ENCODE data around the gene CRLF2.
A peak's percentile ranks its signal among the peaks of the same experiment; 100 is the strongest.
"Not testable (repeated sequence)": the region's sequence is repeated elsewhere in the genome, so short reads cannot be mapped to it uniquely, and the experiment has no call there.

The CRLF2 gene

DNA sequence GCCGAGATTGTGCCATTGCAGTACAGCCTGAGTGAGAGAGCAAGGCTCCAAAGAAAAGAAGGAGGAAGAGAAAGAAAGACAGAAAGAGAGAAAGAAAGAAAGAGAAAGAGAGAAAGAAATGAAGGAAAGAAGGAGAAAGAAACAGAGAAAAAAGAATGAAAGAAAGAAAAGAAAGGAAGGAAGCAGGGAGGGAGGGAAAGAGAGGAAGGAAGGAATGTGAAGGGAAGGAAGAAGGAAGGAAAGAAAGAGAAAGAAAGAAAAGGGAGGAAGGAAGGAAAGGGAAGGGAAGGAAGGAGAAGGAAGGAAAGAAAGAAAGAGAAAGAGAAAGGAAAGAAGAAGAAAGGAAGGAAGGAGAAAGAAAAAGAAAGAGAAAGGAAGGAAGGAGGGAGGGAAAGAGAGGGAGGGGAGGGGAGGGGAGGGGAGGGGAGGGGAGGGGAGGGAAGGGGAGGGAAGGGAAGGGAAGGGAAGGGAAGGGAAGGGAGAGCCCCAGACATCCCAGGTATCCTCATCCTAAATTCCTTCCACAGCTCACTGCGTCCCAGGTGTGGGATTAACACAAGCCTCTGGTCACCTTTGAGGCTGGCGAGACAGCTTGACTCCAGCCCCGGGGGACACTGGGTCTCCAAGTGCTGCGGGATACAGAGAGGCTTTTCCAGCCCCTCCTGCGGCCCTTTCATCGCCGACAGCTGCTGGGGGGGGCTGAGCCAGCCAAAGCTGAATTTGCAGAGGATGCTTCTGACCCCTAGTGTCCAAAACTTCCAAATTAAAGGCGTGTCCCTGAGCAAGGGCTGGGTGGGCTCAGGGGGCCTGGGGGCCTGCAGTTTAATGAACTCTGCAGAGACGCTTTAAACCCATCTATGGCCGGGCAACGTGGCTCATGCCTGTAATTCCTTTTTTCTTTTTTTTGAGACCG lies 32.0 kb upstream of the CRLF2 start:
- TF ChIP-seq, protein P1, sequence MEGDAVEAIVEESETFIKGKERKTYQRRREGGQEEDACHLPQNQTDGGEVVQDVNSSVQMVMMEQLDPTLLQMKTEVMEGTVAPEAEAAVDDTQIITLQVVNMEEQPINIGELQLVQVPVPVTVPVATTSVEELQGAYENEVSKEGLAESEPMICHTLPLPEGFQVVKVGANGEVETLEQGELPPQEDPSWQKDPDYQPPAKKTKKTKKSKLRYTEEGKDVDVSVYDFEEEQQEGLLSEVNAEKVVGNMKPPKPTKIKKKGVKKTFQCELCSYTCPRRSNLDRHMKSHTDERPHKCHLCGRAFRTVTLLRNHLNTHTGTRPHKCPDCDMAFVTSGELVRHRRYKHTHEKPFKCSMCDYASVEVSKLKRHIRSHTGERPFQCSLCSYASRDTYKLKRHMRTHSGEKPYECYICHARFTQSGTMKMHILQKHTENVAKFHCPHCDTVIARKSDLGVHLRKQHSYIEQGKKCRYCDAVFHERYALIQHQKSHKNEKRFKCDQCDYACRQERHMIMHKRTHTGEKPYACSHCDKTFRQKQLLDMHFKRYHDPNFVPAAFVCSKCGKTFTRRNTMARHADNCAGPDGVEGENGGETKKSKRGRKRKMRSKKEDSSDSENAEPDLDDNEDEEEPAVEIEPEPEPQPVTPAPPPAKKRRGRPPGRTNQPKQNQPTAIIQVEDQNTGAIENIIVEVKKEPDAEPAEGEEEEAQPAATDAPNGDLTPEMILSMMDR (IDR thresholded peaks at IDR 0.05; ENCODE audit: control extremely low read depth, extremely low read depth, low read depth, missing control alignments), result peak; percentile 49
- ChIA-PET POLR2A (no interaction called here), CTCF (no interaction called here)
- DNase-seq (ENCODE audit: extremely low spot score), result peak; percentile 37

DNA sequence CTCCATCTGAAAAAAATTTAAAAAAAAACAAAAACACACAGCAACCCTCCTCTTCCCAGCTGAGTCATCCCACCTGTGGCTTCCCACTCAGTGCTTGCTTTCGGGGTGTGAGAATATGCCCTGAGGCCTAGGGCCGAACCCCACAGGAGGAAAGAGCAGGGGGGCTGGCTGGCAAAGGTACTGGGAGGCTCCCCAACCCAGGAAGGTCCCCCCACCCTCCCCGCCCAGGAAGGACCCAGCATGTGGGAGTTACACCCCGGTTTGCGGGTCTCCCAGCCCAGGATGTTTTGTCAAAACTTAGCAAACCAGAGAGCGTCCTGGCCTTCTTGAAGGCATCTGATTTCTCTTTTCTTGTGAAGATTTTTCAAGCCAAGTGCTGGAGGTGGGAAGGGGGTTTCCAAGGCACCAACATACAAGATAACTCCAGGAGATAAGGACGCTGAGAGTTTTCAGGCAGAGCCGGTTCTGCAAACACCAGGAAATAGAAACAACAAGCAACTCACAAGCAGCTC lies 30.5 kb upstream of the CRLF2 start:
- CTCF ChIA-PET, result no interaction called here

GRCh38 chrX:1240551-1240950 lies 28.1 kb upstream of the CRLF2 start:
- DNase-seq (ENCODE audit: extremely low spot score); POLR2A ChIA-PET; CTCF ChIA-PET: not testable (repeated sequence)

More for the DNA sequence above, 30.5 kb upstream of the CRLF2 start:
- TF ChIP-seq, protein P1 (IDR thresholded peaks at IDR 0.05; ENCODE audit: control extremely low read depth, extremely low read depth, low read depth, missing control alignments), result no peak
- POLR2A ChIA-PET, result no interaction called here
- peak; percentile 26 for DNase-seq (ENCODE audit: extremely low spot score)

GRCh38 chrX:1239681-1240142 lies 27.3 kb upstream of the CRLF2 start:
- peak; percentile 73 for DNase-seq (ENCODE audit: extremely low spot score)

DNA sequence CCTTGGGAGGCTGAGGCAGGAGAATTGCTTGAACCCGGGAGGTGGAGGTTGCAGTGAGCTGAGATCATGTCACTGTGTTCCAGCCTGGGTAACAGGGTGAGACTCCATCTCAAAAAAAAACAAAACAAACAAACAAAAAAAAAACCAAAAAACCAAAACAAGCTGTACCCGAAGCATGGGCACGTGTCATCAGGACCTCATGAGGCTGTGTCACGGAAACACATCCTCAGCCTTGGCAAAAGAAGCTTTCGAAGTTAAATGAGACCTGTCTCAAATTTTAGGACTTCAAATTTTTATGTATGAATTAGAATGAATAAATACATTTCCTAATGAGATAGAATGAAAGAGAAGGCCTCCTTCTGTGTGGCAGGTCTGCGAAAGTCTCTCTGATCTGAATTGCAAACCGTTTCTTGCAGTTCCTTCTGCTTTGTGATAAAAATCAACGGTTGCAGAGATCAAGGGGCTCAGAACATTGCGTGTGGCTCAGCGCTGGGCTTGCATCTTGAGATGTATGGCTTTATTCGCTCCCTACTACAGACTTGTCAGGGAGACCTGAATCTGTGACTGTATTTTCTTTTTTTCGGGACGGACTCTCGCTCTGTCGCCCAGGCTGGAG lies 19.5 kb upstream of the CRLF2 start:
- ChIA-PET CTCF (no interaction called here), POLR2A (no interaction called here)
- TF ChIP-seq, protein P1 (IDR thresholded peaks at IDR 0.05; ENCODE audit: control extremely low read depth, extremely low read depth, low read depth, missing control alignments), result no peak
- no peak for DNase-seq (ENCODE audit: extremely low spot score)

More at GRCh38 chrX:1239681-1240142, 27.3 kb upstream of the CRLF2 start:
- TF ChIP-seq, protein P1 (IDR thresholded peaks at IDR 0.05; ENCODE audit: control extremely low read depth, extremely low read depth, low read depth, missing control alignments), result no peak
- POLR2A ChIA-PET, result no interaction called here
- CTCF ChIA-PET, result no interaction called here

DNA sequence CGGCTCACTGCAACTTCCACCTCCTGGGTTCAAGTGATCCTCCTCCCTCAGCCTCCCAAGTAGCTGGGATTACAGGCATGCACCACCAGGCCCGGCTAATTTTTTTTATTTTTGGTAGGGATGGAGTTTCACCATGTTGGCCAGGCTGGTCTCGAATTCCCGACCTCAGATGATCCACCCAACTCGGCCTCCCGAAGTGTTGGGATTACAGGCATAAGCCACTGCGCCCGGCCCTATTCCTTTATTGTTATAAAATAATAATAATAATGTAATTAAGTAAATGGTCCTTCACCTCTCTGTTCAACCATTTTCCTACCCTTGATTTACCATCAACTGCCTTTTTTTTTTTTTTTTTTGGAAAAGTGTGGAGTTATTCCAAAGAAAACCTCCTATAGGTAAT lies 15.7 kb upstream of the CRLF2 start:
- POLR2A ChIA-PET; DNase-seq (ENCODE audit: extremely low spot score); CTCF ChIA-PET: not testable (repeated sequence)

DNA sequence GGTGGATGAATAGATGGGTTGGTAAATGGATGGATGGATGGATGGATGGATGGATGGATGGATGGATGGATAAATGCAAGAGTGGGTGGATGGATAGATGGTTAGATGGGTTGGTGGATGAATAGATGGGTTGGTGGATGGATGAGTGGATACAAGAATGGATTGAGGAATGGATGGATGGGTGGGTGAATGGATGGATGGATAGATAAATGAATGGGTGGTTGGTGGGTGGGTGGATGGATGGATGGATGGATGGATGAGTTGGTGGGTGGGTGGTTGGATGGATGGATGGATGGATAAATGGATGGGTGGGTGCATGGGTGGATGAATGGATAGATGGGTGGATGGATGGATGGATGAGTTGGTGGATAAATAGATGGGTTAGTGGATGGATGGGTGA lies 13.8 kb upstream of the CRLF2 start:
- CTCF ChIA-PET, result no interaction called here
- TF ChIP-seq, protein P1 (IDR thresholded peaks at IDR 0.05; ENCODE audit: control extremely low read depth, extremely low read depth, low read depth, missing control alignments), result no peak
- no peak for DNase-seq (ENCODE audit: extremely low spot score)
- POLR2A ChIA-PET, result no interaction called here
